HT-29 (cell line): ENCODE data around the gene TSPAN9. TPM values are rescaled to one million over a fixed set of nuclear protein-coding genes. Genes with fewer than 3 reads are reported as not detected.

ENCODE experiments used
- DNase-seq: peaks from one replicate; pipeline ENCODE4 v3.0.0-alpha.2; 2015; ENCODE audit warnings: low spot score
- small RNA-seq: library from RNA; depleted of rRNA; stranded (forward); fragments of <200 nt; gene quantifications from one replicate; pipeline ENCODE3, GENCODE V24; 2014
- total RNA-seq: library from RNA; depleted of rRNA; stranded (reverse); fragments of >200 nt; shearing (Covaris generic); gene quantifications from 2 replicates; pipeline ENCODE4 v1.2.3, GENCODE V29; 2014; rRNA removed

TSPAN9 gene
- total RNA-seq, 1 experiment from 2014 or later, result 11.3 TPM

- DNase-seq, result no peak
Measured at GRCh38 chr12:3332188-3332587, 255.0 kb downstream of the TSPAN9 start.

- DNase-seq, result peak; percentile 61
Measured at GRCh38 chr12:3333583-3333982, 256.4 kb downstream of the TSPAN9 start.

- DNase-seq, result no peak
Measured at GRCh38 chr12:3333991-3334391, 256.8 kb downstream of the TSPAN9 start.

- no peak for DNase-seq
Measured at GRCh38 chr12:3335078-3335487, 257.9 kb downstream of the TSPAN9 start.

Small RNAs within 50 kb of the gene (small RNA-seq; reads per million reads assigned to genes)
- gene AC005912.1, result 47.8 reads per million, percentile 95 among the genes with 10 or more reads in this experiment
- not detected for gene RF00017

Other genes starting within 250 kb of the TSPAN9 start
- not detected in 2 replicates for gene NRIP2, start 242.3 kb upstream of the TSPAN9 start, total RNA-seq
- 0.10 and 0.94 TPM in 2 replicates for gene TEX52, start 220.3 kb upstream of the TSPAN9 start, total RNA-seq
- gene FOXM1, start 200.2 kb upstream of the TSPAN9 start, total RNA-seq, result 68.9 and 77.6 TPM in 2 replicates
- gene RHNO1, start 200.2 kb upstream of the TSPAN9 start, total RNA-seq, result 14.0 and 14.4 TPM in 2 replicates
- 9.8 and 14.0 TPM in 2 replicates for gene TULP3, start 186.5 kb upstream of the TSPAN9 start, total RNA-seq
- gene TEAD4, start 118.0 kb upstream of the TSPAN9 start, total RNA-seq, result 51.0 and 54.4 TPM in 2 replicates